LoVo (cell line): ENCODE data around the gene MBD3L4.
"Not testable (repeated sequence)": the region's sequence is repeated elsewhere in the genome, so short reads cannot be mapped to it uniquely, and the experiment has no call there.

Experiments used
- DNase-seq: peaks from one replicate; pipeline ENCODE4 v3.0.0-alpha.2; 2016; ENCODE audit warnings: low spot score

MBD3L4 gene

DNA sequence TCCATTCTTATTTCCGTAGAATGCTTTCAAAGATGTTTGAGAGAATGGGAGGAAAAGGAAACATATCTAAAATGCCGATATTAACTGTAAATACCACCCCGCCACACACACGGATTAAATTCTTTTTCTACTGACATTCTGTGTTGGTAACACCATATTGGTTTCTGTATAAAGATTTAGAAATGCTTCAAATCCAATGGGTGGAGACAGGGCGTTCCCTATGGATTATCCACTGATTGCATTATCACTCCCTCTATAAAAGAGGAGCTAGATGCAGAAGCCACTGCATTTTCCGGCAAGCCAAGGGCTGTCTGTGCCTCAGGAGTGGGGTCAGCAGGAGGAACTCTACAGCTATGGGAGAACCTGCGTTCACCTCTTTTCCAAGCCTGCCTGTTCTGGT, 9.0 kb upstream of the MBD3L4 start, which contains the start of gene MBD3L2:
Gene MBD3L2, plus strand, starts transcription at position 301 of the 400 bp plus-strand sequence. Its CDS starts 53 bp downstream, at position 354.
- not testable (repeated sequence) for DNase-seq

DNA sequence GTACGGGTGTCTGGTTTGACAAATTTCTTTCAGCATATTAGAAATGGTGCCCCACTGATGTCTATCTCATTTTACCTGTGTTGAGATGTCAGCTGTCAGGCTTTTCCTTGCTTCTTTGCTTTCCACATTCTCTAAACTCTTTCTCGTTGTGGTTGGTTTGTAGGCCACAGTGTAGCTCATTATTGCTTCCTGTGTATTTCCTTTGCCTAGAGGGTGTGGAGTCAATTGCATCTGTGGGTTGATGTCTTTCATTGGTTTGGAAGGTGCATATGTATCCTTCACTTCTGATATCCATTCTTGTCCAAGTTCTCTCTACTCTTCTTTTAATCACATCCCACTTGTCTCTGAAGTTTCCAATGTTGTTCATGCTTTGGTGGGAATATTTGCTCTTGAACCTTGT, 1.6 kb upstream of the MBD3L4 start:
- not testable (repeated sequence) for DNase-seq

DNA sequence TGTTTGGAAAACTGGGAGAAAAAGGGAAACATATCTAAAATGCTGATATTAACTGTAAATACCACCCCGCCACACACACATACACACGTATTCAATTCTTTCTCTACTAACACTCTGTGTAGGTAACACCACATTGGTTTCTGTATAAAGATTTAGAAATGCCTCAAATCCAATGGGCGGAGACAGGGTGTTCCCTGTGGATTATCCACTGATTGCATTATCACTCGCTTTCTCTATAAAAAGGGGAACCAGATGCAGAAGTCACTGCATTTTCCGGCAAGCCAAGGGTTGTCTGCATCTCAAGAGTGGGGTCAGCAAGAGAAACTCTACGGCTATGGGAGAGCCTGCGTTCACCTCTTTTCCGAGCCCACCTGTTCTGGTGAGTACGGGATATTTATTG, 9.7 kb downstream of the MBD3L4 start, which contains the start of gene MBD3L5:
Gene MBD3L5, plus strand, starts transcription at position 301 of the 400 bp plus-strand sequence. Its CDS starts 34 bp downstream, at position 335.
- DNase-seq, result not testable (repeated sequence)

DNA sequence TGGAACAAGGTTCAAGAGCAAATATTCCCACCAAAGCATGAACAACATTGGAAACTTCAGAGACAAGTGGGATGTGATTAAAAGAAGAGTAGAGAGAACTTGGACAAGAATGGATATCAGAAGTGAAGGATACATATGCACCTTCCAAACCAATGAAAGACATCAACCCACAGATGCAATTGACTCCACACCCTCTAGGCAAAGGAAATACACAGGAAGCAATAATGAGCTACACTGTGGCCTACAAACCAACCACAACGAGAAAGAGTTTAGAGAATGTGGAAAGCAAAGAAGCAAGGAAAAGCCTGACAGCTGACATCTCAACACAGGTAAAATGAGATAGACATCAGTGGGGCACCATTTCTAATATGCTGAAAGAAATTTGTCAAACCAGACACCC, 11.2 kb downstream of the MBD3L4 start:
- not testable (repeated sequence) for DNase-seq

DNA sequence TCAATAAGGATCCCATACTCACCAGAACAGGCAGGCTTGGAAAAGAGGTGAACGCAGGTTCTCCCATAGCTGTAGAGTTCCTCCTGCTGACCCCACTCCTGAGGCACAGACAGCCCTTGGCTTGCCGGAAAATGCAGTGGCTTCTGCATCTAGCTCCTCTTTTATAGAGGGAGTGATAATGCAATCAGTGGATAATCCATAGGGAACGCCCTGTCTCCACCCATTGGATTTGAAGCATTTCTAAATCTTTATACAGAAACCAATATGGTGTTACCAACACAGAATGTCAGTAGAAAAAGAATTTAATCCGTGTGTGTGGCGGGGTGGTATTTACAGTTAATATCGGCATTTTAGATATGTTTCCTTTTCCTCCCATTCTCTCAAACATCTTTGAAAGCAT, 18.6 kb downstream of the MBD3L4 start, which contains the start of gene MBD3L2B:
Gene MBD3L2B, minus strand, starts transcription at position 101 of the 400 bp plus-strand sequence. Its CDS starts 34 bp downstream, at position 67.
- not testable (repeated sequence) for DNase-seq

DNA sequence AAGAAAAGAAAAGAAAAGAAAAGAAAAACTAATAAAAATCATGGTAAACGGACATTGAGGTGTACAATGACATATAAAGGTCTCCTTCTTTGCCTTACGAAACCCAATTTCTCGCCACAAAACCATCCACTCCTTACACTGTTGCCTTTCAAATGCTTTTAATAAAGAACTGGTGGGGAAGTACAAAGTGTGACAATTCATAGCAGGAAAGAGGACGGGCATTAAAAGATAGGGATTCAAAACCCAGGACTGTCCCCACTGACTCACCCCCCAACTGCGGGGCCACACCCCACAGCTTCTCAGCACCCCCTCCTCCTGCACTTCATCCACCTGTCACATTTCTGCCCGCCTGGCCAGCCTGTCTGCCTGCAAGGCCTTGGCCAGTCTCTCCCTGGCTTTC, 21.2 kb downstream of the MBD3L4 start:
- no peak for DNase-seq

DNA sequence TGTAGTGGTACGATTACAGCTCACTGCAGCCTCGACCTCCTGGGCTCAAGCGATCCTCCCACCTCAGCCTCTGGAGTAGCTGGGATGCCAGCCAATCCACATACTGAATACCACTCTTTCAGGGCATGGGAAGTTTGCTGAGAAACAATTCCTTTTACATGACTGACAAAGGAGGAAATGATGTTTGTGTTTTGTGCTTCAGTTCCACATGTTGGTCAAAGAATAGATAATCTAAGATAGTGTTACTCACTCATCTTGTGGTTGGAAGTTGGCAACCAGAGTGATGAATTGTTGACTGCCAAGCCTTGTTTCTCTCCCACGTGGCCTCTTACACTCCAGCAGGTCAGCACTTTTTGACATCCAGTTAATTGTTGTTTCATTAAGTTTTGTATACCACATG, 26.3 kb downstream of the MBD3L4 start:
- peak; percentile 9 for DNase-seq

DNA sequence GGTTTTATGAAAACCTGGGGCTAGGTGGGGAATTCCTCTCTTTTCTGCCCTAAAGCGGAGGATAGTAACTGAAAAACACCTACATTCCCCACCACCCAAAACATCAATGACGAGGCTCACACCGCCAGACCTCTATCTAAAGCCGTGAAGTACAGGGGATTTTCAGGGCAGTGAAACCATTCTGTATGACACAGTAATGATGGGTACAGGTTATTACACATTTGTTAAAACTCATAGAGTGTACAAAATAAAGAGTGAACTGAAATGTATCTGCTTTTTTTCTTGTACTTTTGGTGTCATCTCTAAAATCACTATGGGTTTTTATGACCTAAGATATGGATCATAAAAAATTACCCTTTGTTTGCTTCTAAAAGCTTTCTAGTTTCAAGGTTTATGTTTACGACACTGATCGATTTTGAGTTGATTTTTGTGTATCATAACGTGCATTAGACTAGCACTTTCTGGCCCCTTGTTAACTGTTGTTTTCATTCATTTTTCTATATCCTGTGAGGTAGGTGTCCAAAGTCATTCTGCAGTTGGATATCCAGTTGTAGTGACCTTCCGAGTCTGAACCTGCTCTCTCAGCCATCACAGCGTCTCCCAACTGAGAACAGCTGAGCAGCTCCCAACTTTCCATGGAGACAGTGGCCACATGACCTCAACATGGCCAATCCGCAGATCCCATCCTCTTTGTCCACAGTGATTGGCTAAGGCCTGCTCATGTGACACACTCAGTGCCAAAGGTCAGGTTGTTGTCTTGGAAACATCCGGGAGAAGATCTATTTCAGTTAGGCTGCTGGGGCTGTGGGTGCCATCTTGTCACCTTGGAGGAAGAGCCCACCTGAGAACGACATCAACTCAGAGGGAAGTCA, 29.0 kb downstream of the MBD3L4 start:
- DNase-seq, result no peak

DNA sequence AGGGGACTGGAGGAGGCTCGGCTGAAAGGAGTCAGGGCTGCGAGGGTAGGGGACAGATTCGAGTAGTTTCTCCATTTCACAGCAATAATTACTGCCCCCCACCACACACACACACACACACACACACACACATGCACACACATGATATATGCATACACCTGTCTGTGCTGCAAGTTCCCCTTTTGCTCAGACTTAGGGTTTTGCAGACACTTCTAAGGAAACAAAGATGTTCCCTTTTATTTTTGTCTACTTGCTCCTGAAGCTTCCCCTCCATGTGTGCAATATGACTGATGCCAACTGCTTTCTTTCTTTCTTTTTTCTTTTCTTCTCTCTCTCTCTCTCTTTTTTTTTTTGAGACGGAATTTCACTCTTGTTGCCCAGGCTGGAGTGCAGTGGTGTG, 32.1 kb downstream of the MBD3L4 start:
- no peak for DNase-seq

DNA sequence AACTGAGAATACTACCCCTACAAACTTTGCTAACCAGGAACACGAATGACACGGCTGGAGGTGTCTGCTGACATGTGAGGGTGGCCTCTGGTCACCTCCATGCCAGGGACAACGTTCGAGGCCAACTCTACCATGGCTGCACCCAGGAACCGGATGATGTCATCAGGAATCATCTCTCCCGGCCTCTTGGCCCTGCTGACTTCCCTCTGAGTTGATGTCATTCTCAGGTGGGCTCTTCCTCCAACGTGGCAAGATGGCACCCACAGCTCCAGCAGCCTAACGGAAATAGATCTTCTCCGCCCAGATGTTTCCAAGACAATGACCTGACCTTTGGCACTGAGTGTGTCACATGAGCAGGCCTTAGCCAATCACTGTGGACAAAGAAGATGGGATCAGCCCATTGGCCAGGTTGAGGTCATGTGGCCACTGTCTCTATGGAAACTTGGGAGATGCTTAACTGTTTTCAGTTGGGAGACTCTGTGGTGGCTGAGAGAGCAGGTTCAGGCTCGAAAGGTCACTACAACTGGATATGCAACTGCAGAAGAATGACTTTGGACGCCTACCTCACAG, 33.8 kb downstream of the MBD3L4 start:
- no peak for DNase-seq

DNA sequence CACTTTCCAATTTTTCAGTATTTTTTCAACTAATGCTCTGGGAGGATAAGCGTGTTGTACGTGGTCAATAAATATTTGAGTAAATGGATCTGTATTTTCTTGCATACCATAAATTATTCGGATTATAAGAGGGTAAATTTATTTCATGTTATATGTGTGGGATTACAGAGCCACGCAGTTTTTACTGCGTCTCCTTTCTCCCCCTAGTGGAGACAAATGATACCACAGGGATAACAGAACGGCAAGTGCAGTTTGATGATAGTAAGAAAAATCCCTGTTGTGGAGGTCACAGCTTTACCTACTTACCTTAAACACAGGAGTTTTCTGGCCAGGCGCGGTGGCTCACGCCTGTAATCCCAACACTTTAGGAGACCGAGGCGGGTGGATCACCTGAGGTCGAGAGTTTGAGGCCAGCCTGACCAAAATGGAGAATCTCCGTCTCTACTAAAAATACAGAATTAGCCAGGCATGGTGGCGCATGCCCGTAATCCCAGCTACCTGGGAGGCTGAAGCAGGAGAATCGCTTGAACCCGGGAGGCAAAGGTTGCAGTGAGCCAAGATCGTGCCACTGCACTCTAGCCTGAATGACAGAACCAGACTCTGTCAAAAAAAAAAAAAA, 35.6 kb downstream of the MBD3L4 start:
- DNase-seq, result peak; percentile 38

DNA sequence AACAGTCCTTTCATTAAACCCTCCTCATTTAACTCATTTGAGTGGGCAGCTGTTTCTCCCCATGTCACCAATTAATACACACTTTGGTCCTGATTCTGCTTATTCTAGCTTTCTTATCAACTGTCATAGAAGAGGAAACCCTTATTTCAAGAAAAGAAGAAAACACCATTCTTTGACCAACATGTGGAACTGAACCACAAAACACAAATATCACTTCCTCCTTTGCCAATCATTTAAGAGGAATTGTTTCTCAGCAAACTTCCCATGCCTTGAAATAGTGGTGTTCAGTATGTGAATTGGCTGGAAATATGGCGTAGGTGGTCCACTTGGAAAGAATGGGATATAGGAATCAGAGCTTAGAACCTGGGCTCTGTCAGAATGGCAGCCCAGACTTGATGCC, 39.2 kb downstream of the MBD3L4 start:
- DNase-seq, result no peak

DNA sequence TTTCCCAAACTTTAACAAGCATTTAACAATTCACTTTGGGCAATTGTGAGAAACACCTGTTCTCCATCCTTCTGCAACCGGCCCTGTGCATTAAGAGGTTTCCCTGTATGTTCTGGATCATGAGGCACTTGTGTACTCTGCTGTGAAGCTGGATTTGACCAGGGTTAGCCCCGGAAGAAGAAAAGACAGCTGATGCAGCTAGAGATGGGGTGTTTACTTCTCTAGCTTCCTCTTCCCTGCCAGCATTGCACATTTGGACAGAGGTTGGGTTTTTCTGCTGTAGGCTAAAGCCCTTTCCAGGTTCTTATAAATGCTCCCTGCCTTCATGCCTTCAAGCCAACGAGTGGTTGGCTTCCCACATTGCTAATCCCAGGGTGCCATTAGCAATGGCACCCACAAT, 39.6 kb downstream of the MBD3L4 start:
- no peak for DNase-seq

DNA sequence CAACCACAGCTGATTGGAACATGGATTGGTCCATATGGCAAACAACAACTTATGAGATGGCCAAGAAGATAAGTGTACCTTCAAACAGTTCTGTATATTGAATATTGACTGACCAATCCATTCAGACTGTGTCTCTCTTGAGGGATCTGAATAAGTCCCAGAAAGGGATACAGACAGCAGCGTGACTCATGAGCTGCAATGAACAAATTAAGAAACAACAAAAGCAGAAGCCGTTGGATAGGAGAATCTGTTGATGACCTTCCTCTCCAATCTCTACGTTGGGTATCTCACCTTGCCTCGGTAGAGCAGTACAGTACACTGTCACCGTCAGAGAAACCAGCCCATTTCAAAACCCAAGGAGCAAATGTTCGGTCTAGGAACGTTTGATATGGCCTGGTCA, 40.0 kb downstream of the MBD3L4 start:
- no peak for DNase-seq

DNA sequence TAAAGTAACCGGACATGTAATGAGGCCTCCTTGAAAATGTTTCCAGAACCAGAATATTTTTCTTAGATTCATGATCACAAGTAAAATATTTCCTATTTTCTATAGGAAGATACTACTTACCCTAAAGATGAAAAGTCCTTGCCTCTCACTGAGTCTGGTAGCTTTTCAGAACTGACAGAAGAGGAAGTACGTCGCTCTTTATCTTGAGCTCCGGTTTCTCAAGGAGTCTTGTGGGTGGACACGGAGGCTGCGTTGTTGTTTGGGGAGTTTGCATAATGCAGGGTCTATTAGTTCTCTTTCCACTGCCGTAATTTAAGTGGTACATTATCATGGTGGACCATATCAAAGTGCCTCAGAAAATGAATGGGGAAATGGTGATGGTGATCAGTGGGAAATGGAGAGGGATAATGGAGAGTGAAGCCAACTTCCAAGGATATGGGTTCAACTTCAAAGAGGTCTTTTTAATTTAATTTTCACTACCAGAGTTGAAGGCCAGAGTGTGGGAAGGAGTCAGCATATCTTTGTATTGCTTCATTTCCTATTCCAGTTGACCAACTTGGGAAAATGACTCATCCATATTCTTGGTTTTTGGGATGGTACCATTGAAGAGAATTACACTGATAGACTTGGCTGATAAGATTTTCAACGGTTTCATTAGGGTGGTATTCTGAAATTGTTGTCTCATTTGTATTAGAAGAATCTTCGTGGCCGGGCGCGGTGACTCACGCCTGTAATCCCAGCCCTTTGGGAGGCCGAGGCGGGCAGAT, 42.1 kb downstream of the MBD3L4 start:
- DNase-seq, result no peak

DNA sequence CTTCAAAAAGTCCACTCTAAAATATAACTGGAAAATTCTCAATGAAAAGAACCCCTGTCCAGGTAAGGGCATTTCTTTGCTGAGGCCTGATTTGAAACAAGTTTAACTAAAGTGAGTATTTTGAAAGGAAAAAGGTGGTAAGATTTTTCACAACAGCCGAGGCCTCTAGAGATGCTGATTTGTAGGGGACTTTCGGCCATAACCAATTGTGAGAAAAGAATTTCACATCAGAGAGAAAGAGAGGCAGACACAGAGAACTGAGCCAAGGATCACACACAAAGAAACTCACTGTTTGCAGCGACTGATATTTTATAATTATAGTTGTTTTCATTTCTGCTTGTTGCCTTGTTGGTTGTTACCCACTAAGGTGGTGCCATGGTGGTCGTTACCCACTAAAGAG, 43.2 kb downstream of the MBD3L4 start:
- no peak for DNase-seq

DNA sequence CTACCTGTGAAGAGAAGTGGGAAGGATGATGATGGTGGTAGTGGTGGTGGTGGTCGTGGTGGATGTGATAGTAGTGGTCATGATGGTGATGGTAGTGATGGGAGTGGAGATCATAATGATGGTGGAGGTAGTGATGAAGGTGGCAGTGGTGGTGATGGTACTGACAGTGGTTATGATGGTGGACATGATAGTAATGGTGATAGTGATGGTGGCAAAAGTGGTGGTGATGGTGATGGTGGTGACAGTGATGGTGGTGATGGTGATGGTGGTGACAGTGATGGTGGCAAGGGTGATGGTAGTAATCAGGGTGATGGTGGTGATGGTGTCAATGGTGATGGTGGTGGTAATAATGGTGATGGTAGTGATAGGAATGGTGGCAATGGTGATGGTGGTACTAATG, 44.9 kb downstream of the MBD3L4 start:
- no peak for DNase-seq

DNA sequence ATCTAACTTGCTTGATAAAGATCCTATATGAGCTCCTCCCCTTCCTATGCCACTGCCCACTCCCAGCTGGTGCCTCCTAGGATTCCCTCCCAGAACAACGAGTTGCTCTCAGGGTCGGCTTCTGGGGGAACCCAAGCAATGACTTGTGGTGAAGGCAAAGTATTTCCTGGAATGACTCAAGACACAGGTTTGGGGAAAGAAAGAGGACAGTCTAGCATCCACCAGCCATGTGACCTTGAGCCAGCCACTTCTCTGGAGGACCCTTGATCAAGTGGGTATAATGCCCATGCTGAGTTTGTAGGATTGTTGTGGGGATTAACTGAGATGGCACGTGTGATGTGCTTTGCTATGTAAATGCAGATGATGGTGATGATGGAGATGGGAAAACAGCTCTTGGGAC, 51.7 kb downstream of the MBD3L4 start:
- DNase-seq, result no peak

DNA sequence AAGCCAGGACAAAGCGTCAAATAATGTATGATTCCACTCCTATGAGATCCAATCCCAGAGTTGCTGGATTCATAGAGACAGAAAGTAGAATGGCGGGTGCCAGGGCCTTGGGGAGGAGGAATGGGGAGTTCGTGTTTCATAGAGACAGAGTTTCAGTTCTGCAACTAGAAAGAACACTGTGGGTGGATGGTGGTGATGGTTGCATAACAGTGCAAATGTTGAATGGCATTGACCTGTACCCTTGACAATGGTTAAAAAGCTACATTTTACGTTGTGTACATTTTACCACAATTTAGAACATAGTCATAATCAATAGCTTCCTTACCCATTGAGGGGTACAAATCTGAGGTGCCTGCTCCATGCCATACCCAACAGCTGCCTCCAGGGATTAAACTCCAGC, 52.1 kb downstream of the MBD3L4 start:
- DNase-seq, result no peak
